Testis (tissue), 3 donors: ENCODE results near the gene PTPRN2. TPM values are rescaled to one million over a fixed set of nuclear protein-coding genes. Genes with fewer than 3 reads are reported as not detected.
"Not testable (repeated sequence)": the region's sequence is repeated elsewhere in the genome, so short reads cannot be mapped to it uniquely, and the experiment has no call there.

Source experiments
- DNase-seq: peaks from one replicate; pipeline ENCODE4 v3.0.0-alpha.2; 2019
- H3K27ac ChIP-seq, 2 donors: fragments of 200-600 bp; sonication (generic); one replicate each; pipeline ENCODE4 v1.5.1; 2019
- H3K27me3 ChIP-seq: fragments of 200-600 bp; sonication (generic); one replicate; pipeline ENCODE4 v1.5.1; 2019
- H3K36me3 ChIP-seq: fragments of 200-600 bp; sonication (generic); one replicate; pipeline ENCODE4 v1.5.1; 2017; ENCODE audit warnings: low read depth; ENCODE audit errors: missing control alignments
- H3K4me1 ChIP-seq: fragments of 200-600 bp; sonication (generic); one replicate; pipeline ENCODE4 v1.5.1; 2019
- H3K4me3 ChIP-seq, 2 donors: fragments of 200-600 bp; sonication (generic); one replicate each; pipeline ENCODE4 v1.5.1; 2017 to 2019
- H3K9me3 ChIP-seq: fragments of 200-600 bp; sonication (generic); one replicate; pipeline ENCODE4 v1.5.1; 2017
- CTCF ChIP-seq, 3 experiments: fragments of 450-650 bp in 2 of 3; fragments of 200-600 bp in 1 of 3; sonication (generic) in 1 of 3; IDR thresholded peaks; one replicate each; pipeline ENCODE4 v1.5.1; 2016 to 2019; ENCODE audit warnings: antibody characterized with exemption in 3 of 3, mild to moderate bottlenecking in 2 of 3, moderate library complexity in 1 of 3
- POLR2A ChIP-seq: fragments of 450-650 bp; IDR thresholded peaks from one replicate; pipeline ENCODE4 v1.6.1; 2017; ENCODE audit warnings: antibody characterized with exemption, mild to moderate bottlenecking, moderate library complexity
- WGBS, 2 donors: methylation state at CpG; one replicate each; pipeline ENCODE4 v1.1.5; 2018; 5-methylcytosine and 5-hydroxymethylcytosine counted together
- intact Hi-C: fragments of 100-400 bp; cut with DNase I; formaldehyde crosslinking; loops from one replicate; pipeline ENCODE4 v1.15.1; 2023; ENCODE audit warnings: low total_unique reads
- polyA plus RNA-seq: library from polyadenylated mRNA; stranded (reverse); fragments of 350-450 nt; fragmentation: Illumina TruSeq; extraction: RNeasy Lipid Tissue Mini Kit (QIAGEN cat#74804); gene quantifications from one replicate; pipeline ENCODE4 v1.2.3, GENCODE V29; 2014; ENCODE audit warnings: low read depth, low replicate concordance; ENCODE audit not compliant: insufficient read depth
- total RNA-seq, 2 donors: library from RNA; depleted of rRNA; stranded (reverse); fragments of >200 nt; gene quantifications; one replicate each; pipeline ENCODE4 v1.2.3, GENCODE V29; 2016

Gene PTPRN2
- total and polyA plus RNA-seq, 3 donors from 2014 or later: 9.3 to 10.8 (median 9.8) TPM

- no peak overlapping the region for H3K27ac ChIP-seq
- intact Hi-C loops: no loop called here
- no peaks in the 10 kb centered on the region for H3K36me3 ChIP-seq
- no peak overlapping the region for H3K4me3 ChIP-seq
- H3K4me1 ChIP-seq: no peaks in the 10 kb centered on the region
- no peaks in the 10 kb centered on the region for H3K9me3 ChIP-seq
- no peak for DNase-seq
- 61 to 74% methylated on average over 6 to 14 of the region's 14 CpGs for whole genome bisulfite sequencing, 2 donors
- TF ChIP-seq CTCF (IDR thresholded peaks at IDR 0.05) (no peak), POLR2A (no peak)
- H3K27me3 ChIP-seq: no peaks in the 10 kb centered on the region
These were observed 209.6 kb downstream of the PTPRN2 start for GRCh38 chr7:158377800-158378623.

GRCh38 chr7:158376839-158377186 lies 210.8 kb downstream of the PTPRN2 start:
- no CpG with 5 or more reads among the region's 12 CpGs for WGBS, 2 donors
- H3K9me3 ChIP-seq, H3K36me3 ChIP-seq, H3K27me3 ChIP-seq, H3K27ac ChIP-seq, intact Hi-C loops, H3K4me3 ChIP-seq, H3K4me1 ChIP-seq, DNase-seq: not testable (repeated sequence)

- H3K4me1 ChIP-seq, H3K36me3 ChIP-seq, H3K27ac ChIP-seq, intact Hi-C loops, H3K27me3 ChIP-seq, H3K4me3 ChIP-seq, H3K9me3 ChIP-seq, DNase-seq: not testable (repeated sequence)
- WGBS, 2 donors: 60 to 78% methylated on average over 5 to 22 of the region's 23 CpGs
These were observed 211.3 kb downstream of the PTPRN2 start for GRCh38 chr7:158376146-158376838.

- intact Hi-C loops: no loop called here
- no peak overlapping the region for H3K4me3 ChIP-seq
- no peaks in the 10 kb centered on the region for H3K9me3 ChIP-seq
- 67 to 71% methylated on average over 4 of the region's 4 CpGs for WGBS, 2 donors
- no peak for TF ChIP-seq CTCF (IDR thresholded peaks at IDR 0.05)
- no peak for TF ChIP-seq POLR2A
- no peak overlapping the region for H3K27ac ChIP-seq
- H3K36me3 ChIP-seq: no peaks in the 10 kb centered on the region
- no peaks in the 10 kb centered on the region for H3K4me1 ChIP-seq
- DNase-seq: no peak
- no peaks in the 10 kb centered on the region for H3K27me3 ChIP-seq
These were observed 212.6 kb downstream of the PTPRN2 start for GRCh38 chr7:158375034-158375433.

GRCh38 chr7:158374586-158374985 lies 213.0 kb downstream of the PTPRN2 start:
- no peak for TF ChIP-seq POLR2A
- no peak for TF ChIP-seq CTCF (IDR thresholded peaks at IDR 0.05)

More at GRCh38 chr7:158374586-158374985, 213.0 kb downstream of the PTPRN2 start:
- Histone ChIP-seq H3K27ac (no peak overlapping the region), H3K4me3 (no peak overlapping the region), H3K9me3 (no peaks in the 10 kb centered on the region), H3K36me3 (no peaks in the 10 kb centered on the region), H3K4me1 (no peaks in the 10 kb centered on the region), H3K27me3 (no peaks in the 10 kb centered on the region)
- WGBS, 2 donors: 89 to 91% methylated on average over 6 of the region's 6 CpGs
- intact Hi-C loops: no loop called here
- no peak for DNase-seq
